Measurements from ENCODE around the gene STK11.

DNA sequence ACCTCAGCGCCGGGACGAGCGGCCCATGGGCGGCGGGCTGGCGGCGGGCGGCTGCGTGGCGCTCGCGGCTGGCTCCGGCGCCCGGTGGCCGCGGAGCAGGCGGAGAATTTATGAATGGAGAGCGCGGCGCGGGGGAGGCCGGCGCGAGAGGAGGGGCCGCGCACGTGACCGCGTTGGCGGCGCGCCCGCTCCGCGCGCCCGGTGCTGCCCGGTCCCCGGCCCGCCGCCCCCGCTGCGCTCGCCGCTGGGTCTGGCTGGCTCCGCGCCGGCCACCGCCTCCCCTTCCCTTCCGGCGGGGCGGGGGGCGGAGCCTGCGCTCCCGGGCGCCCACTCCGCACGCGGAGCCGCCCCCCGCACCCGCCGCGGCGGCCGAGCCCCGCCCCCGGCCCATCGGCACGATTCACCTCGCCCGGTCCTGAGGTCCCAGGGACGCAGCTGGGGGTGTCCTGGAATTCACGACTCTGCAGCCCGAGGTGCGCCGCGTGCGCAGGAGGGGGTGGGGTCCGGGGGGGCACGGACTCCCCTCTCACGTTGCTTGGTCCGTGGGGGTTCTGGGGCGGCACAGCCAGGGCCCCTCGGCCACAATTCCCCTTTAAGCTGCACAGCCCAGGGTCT is 32.3 kb downstream of the STK11 start, which contains the start of gene CBARP:
- TF ChIP-seq CTCF (IDR thresholded peaks at IDR 0.05) (no peak), POLR2AphosphoS5 (IDR thresholded peaks at IDR 0.05; ENCODE audit: low read depth, low read length) (no peak), SIN3A (IDR thresholded peaks at IDR 0.05; ENCODE audit: borderline replicate concordance, insufficient read depth, low read depth, low read length) (no peak), TCF7L2 (IDR thresholded peaks at IDR 0.05; ENCODE audit: low read depth, low read length) (no peak)
- TF ChIP-seq, protein P1, sequence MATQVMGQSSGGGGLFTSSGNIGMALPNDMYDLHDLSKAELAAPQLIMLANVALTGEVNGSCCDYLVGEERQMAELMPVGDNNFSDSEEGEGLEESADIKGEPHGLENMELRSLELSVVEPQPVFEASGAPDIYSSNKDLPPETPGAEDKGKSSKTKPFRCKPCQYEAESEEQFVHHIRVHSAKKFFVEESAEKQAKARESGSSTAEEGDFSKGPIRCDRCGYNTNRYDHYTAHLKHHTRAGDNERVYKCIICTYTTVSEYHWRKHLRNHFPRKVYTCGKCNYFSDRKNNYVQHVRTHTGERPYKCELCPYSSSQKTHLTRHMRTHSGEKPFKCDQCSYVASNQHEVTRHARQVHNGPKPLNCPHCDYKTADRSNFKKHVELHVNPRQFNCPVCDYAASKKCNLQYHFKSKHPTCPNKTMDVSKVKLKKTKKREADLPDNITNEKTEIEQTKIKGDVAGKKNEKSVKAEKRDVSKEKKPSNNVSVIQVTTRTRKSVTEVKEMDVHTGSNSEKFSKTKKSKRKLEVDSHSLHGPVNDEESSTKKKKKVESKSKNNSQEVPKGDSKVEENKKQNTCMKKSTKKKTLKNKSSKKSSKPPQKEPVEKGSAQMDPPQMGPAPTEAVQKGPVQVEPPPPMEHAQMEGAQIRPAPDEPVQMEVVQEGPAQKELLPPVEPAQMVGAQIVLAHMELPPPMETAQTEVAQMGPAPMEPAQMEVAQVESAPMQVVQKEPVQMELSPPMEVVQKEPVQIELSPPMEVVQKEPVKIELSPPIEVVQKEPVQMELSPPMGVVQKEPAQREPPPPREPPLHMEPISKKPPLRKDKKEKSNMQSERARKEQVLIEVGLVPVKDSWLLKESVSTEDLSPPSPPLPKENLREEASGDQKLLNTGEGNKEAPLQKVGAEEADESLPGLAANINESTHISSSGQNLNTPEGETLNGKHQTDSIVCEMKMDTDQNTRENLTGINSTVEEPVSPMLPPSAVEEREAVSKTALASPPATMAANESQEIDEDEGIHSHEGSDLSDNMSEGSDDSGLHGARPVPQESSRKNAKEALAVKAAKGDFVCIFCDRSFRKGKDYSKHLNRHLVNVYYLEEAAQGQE (IDR thresholded peaks at IDR 0.05; ENCODE audit: insufficient read depth in 1 of 2, low read depth in 2 of 2, low read length in 1 of 2): no peak
